ENCODE data around the gene NCOA1.

The NCOA1 gene

DNA sequence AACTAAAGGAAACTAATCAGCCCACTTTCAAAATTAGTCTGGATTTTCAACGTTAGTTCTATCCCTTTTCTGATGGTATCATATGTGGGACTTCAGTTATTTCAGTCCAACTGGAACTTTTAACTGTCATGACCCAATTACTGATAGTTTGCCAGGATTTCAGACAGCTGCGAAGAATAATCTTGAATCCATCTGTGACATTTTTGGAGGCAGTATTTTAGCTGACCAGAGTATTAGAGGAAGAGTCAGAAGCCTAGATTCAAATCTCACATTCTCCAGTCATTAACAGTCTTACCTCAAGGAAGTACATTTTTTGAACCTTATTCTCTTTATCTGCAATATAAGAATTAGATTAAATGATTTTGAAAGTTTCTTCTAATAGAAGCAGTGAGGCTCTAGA lies 220.8 kb downstream of the NCOA1 start:
- no peak for DNase-seq

DNA sequence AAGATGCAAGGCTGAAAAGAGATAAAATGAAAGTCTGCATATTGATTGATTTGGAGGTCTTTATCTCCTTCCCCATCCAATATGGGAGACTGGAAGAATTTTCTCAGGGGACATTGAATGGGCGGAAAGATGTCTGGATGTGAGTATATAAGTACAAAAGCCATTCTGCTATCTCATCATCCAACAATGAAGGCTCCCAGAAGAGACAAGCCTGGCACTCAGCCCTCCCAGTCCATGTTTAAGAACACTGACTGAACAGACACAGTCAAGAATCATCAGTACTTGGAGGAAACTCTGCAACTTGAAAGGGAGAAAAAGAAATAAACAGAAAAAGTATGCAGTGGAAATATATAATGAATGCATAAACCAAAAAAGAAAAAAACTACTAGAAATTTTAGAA lies 221.2 kb downstream of the NCOA1 start:
- DNase-seq: no peak

DNA sequence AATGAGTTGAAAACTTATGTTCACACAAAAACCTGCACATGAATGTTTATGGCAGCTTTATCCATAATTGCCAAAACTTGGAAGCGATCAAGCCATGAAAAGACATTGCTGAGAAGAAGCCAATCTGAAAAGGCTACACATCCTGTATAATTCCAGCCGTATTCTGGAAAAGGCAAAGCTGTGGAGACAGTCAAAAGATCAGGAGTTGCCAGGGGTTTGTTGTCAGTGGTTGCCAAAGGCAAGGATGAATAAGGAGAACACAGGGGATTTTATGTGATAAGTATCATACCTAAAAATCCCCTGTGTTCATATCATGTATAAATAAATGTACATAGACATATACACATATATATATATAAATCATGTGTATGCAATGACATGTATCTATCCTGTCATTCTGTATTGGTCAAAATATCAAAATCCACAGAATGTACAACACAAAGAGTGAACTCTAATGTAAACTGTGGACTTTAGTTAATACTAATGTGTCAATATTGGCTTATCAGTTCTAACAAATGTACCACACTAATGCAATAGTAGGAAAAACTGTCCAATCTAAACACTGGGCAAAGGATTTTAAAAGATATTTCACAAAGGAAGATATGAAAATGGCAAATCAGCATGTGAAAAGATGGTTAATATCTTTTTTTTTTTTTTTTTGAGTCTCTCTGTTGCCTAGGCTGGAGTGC lies 226.4 kb downstream of the NCOA1 start:
- DNase-seq: no peak

DNA sequence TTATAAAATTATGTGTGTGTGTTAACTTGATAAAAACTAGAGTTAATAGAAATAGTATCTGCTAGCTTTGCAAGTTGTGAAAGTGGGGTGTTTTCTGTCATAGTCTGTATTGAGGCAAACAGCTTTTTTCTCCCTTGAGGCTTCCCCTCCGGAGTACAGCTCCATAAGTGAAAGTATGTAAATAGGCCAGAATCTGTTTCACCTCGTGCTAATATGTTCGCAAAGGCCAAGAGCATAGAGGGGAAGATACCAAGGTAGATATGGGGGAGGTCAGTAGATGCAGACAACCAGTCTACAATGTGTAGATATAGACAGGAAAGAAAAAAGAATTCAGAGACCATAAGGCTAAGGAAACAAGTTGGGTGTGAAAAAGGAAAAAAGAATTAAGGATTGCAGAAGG lies 229.3 kb downstream of the NCOA1 start:
- DNase-seq: no peak

DNA sequence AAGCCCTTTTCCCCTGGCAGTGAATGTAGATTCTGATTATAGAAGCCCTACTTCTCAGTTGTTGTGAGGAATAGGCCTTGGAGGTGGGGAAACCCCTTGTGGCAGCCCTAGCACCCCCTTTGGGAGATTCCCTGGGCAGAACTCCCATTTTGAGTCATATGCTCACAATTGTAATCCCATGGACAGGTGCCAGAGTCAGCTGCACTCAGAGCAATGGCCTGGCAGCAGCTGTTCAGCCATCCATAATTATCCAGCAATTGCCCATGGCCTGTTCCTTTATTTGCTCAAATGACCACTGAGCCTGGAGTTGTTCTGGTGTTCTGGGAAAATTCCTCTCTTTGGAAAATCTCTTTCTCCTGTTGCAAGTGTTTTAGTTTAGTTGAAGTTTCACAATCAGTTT lies 230.4 kb downstream of the NCOA1 start:
- DNase-seq: peak; percentile 74

DNA sequence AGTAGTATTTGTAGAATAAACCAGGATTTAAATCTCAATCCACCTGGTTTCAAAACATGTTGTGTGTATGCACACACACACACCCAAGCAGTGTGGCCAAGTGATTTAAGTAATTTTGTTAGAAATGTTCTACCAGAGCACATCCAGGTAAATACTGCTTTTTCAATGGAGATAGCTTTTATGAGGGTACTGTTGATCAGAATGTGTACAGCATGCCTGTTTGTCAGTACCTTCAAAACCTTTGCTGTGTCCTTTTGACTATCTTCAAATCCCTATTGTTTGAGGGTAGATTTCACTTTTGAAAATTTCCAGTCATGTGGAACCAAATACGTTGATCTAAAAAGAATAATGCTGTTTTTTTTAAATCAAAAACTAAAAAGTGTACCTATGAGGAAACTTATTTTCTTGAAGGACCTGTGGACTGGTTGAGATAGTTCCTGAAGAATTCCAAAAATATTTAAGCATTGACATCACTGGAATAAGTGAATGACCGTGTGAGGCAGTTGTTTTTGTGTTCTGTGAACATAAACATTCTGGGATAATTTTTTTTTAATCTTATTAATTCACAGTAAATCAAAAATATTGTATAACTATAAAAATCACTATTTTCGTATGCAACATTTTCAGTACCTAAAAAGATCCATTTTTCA lies 231.2 kb downstream of the NCOA1 start:
- no peak for DNase-seq

DNA sequence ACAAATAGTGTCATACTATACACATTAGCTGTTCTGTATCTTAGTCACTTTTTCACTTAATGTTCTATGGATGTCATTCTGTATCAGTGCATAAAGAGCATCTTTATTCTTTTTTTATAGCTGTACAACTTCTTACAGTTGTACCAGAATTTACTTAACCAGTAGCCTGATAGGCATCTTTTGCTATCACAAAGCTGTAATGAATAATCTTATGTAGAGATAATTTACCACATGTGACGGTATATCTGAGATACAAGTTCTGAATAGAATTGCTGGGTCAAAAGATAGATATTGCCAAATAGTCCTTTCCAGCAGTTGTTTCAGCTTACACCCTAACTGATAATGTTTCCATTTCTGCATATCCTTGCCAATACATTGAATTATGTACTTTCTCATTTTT lies 232.1 kb downstream of the NCOA1 start:
- DNase-seq: no peak

DNA sequence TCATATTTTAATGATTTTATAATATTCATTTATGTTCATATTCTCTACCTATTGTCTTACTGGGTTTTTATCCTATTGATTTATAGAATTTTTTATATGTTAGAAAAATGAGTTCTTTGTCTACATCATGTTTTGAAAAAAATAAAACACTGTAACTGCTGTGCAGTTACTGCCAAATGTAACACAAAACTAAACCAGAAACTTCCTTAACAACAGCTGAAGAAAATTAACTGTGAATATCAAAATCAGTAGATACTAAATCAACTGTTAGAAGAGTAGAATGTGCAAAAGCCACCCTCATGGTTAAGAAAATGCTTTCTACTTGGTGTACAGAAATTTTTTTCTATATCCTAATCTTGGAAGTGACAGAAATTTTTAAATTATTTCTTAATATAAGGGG lies 232.6 kb downstream of the NCOA1 start:
- no peak for DNase-seq

DNA sequence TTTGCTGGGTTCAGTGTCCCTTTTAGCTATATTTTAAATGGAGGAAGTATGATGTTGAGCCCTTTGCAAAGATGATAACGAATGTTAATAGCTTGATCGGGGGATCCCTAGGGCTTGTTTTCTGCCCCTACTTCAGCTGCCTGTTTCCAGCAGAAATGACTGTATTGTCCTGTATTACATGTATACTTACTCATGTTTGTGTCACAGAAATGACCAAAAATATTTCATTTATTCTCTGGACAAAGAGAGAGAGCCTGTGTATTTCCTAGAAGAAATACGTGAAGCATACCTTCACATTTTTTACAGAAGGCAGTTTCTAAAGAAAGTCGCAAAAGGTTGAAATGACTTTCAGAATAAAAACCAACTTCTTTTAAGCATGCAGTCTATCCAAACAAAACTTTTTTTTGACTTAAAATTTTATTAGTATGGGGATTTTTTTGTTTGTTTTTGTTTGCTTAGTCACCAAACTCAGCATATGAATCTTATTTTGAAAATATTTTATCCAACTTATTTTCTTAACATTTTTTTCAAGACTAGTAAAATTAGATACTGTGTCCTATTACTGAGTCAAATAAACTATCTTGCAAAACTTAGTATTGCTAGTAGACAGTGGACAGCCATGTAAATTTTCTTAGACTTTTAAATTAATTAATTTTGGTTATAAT lies 233.2 kb downstream of the NCOA1 start:
- no peak for DNase-seq

DNA sequence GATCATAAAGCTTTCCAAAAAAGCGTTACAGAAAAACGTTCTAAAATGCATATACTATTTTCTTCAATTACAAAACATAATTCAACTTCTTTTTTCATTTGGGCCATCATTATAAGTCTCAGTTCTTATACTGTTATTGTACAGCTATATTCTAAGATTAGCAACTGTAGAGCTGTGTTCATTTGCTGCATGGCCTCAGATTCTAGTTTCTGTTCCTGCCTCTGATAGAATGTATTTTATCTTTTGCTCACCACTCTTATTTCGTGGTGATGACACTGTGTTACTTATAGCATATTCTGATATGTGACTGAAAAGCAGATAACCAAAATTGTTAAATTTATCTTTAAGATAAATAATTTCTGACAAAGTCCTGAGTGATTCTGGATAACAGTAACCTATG lies 234.9 kb downstream of the NCOA1 start:
- DNase-seq: no peak

DNA sequence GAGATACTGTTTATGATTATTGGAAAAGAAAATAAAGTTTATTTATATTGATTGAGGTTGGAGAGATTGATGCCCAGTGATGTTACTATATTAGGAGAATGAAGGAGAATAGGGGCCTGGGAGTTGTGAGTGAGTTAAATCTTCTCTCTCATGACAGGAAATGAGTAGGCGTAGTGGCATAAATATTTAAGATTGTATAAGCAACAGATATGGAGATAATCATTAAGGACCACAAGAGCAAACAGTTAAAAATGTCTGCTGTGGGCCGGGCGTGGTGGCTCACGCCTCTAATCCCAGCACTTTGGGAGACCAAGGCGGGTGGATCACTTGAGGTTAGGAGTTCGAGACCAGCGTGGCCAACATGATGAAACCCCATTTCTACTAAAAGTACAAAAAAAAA lies 239.4 kb downstream of the NCOA1 start:
- no peak for DNase-seq

DNA sequence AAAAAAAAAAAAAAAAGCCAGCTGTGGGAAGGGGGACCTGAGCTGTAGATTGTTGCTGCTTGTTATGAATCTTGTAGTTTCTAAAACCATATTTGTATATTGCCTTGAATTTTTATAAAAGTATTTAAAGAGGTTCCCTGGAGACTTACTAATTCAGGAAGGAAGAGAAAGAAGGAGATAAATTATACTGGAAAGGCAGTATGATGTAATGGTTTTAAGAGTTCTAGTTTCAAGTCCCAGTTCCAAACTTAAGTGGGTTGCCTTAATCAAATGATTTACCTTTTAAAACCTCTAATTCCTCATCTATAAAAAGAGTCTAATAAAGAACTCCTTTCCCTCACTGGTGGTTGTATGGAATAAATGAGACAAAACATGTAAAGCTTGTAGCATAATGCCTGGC lies 240.0 kb downstream of the NCOA1 start:
- no peak for DNase-seq

DNA sequence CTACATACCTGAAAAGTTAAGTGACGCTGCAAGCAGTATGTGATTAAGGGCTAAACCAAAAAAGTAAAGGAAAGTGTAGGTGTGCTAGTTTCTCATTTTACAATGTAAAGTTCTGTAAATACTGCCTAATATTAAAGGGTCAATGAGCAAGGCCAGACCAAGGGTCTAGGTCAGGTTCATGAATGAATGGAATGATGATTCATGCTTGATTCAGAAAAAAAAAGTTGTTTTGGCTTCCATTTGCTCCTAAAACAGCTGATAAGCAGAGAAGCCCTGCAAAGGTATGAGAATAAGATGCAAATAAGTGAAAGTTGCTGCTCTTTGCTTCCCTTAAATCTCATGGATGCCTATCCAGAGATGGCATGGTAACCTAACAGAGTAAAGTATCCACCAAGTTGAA lies 240.9 kb downstream of the NCOA1 start:
- no peak for DNase-seq

DNA sequence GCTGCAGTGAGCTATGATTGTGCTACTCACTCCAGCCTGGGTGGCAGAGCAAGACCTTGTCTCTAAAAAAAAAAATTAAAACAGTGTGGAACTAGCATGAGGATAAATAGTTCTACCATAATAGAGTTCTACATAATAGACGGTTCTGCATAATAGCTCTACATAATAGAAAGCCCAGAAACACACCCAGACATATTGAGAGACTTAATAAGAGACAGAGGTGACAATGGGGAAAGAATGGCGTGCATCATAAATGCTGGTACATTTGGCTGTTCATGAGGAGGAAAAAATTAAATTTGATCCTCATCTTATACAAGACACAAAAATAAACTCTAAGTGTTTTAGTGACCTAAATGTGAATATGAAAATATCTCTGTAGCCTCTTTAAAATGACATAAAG lies 243.7 kb downstream of the NCOA1 start:
- no peak for DNase-seq

DNA sequence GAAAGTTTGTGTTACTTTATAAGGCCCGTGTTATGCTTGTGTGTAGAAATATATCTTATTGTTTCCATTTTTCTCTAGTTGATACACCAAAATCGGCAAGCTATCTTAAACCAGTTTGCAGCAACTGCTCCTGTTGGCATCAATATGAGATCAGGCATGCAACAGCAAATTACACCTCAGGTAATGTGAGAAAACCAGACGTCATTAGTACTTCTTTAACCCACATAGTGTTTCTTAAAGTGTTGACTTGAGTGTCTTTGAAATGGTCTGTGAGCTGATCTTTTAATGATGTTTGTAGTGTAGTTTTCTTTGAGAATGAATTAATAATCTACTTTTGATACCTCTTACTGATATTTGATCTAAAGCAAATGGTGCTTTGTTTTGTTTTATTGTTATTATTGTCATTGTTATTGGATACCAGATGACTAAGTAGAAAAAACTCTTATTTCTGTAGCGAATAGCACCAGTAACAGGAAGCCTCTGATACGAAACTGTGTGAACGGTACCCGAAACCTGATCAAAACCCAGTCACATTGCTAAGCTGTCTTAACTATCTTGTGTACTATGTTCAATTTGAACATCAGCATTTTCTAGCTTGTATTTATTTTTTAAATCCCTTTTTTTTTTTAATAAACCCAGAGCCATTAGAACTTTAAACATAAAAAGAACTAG lies 248.4 kb downstream of the NCOA1 start:
- DNase-seq: no peak

DNA sequence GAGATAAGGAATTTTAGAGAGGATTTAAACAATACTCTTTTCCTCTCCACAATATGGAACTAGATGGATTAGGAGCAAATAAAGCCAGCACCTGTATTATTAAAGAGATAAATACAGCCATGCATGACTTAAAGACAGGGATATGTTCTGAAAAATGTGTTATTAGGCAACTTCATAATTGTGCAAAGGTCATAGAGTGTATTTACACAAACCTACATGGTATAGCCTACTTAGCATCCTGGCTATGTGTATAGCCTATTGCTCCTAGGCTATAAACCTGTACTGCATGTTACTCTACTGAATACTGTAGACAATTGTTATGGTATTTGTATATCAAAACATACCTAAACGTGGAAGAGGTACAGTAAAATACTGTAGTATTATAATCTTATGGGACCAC lies 249.1 kb downstream of the NCOA1 start:
- no peak for DNase-seq

DNA sequence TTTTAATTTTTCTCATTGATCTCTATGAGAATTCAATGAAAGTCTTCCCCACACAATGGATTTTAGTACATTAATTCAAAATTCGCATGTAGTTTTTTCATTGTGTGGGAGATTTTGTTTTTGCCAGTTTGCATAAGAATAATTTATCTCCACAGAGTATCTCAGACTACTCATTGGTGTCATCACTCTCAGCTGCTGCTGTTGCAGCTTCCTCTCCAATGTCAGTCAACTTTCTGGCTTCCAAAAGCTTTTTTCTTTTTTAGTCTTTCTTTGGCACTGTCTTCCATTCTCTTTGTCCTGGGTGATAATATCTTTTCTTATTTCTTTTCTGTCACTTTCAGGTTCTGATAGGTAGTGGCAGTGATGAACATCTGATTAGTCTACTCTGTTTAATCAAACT lies 251.7 kb downstream of the NCOA1 start:
- DNase-seq: no peak

DNA sequence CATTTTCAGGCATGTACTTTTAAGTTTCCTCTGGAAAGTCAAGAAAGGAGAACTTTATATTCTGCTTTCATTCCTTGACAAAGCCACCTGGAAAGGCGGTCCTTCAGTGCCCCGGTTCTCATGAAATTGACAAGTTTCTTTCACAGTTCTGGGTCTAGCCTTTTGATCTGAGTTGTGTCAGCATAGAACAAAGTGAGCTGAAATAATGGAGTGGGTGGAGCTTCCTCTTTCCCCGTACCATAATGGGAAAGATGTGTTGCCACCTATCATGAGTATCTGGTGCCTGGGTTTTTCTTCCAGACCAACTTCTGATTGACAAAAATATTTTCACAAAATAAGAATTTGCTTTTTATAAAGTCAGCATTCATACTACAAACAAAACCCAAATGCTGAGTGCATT lies 252.9 kb downstream of the NCOA1 start:
- DNase-seq: no peak

DNA sequence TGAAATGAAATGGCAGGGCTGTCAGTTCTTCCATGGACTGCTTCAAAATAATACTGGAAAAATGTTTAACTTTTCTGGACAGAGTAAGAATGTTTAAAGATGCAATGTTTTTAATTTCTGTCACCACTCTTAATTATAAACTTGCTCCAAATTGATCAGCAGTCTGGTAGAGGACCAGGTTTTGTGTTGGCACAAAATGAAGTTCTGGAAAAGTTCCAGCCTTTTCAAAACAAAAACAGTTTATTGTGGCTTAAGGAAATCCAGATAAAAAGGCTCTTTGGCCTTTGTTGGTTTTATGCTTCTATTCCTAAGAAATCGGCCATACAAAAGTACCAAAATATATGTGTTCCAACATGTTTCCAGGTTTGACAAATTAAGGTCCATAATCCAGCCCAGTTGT lies 253.3 kb downstream of the NCOA1 start:
- DNase-seq: no peak

DNA sequence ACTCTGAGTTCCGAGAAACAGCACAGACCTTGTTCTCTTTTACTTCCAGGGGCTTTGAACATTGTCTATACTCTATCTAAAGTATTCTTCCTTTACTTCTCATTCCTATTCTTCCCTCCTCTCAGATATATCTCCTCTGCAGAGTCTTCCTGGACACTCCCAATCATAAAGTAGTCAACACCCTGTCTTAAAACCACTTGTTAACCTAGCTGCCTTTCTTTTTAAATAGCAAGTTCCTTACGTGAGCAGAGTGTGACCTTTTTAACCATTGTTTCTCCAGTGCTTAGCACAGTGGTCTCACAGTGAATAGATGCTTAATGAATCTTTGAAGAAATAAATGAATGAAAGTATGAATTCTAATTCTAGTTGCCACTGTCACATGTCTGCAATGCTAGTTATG lies 254.8 kb downstream of the NCOA1 start:
- DNase-seq: no peak

DNA sequence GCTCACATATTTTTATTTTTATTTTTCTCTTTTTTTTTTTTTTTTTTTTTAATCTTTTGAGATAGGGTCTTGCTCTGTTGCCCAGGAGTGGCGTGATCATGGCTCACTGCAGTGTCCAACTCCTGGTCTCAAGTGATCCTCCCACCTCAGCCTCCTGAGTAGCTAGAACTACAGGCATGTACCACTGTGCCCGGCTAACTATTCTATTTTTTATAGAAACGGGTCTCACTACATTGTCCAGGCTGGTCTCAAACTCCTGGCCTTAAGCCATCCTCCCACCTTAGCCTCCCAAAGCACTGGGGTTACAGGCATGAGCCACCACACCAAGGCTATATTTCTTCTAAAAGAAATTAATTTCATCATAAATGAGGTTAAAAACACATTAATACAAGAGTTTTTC lies 256.2 kb downstream of the NCOA1 start:
- no peak for DNase-seq

DNA sequence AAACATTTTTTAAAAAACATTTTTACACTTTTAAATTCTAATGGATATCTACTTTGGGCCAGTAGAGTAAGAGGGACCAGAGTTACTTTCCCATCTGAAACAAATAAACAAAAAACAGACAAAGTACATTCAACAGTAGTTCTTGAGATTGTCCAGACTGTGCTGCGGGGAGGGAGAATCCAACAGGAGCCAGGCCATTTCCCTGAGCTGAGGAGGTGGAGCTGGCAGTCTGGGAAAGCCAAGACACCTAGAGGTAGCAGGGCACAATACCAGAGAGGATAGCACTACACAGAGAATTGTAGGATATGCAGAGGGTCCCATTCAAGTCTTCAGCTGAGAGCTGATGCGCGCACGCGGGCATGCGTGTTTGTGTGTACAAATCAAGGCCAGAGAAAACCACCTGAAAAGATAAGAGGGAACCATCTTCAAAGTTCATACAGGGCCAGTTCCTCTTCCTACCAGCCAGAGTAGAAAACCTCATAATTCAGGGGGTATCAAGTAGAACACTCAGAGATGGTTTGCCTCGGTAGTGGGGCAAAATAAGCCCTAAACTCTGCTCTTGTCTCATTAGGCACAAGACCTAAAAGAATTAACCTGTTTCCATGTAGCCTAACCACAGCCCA lies 258.1 kb downstream of the NCOA1 start:
- DNase-seq: no peak

DNA sequence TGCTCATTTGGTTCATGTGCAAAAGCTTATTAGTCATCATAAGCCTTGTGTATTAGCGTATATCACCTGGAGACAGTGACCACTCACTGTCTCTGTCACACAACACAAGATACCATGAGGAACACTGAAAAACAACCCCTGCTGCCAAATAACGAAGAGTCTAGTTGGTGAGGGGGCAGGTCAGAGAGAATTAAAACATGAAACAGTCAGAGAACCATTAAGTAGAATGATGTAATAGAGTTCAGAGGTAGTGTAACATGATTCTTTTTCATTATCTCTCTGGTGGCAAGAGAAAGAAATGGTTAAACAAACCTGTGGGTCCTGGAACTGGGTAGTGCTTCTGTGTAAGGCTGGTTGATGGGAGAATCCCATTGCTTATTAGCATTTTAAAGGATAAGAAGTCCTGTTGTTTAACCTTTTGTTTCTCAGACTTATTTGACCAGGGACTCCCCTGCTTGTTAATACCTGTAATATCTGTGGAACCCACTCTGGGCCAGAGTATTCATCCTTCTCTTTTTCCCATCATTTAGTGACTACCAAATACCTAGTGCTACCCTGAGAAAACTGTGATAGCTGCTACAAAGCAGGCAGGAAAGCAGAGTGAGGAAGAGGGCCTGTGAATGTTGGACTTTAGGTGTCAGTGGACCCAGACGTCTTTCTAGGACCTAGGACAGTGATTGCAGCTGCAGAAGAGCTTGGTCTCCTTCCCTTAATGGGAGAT lies 264.1 kb downstream of the NCOA1 start:
- no peak for DNase-seq
